GM06990 (cell line): ENCODE measurements around the gene TMEM88.
"Not testable (repeated sequence)": the region's sequence is repeated elsewhere in the genome, so short reads cannot be mapped to it uniquely, and the experiment has no call there.

ENCODE experiments used
- DNase-seq: peaks from one replicate; pipeline ENCODE4 v3.0.0-alpha.2; 2011; ENCODE audit not compliant: insufficient read length; ENCODE audit errors: extremely low read depth
- H3K27me3 ChIP-seq: replicated peaks from 2 replicates; pipeline ENCODE4 v1.6.0; 2011; ENCODE audit warnings: low read length; ENCODE audit not compliant: control insufficient read depth, insufficient read depth
- H3K36me3 ChIP-seq: 2 replicates; pipeline ENCODE4 v1.5.1; 2011; ENCODE audit warnings: low read length; ENCODE audit not compliant: control insufficient read depth, insufficient read depth
- H3K4me3 ChIP-seq: replicated peaks from 2 replicates; pipeline ENCODE4 v1.5.1; 2011; ENCODE audit warnings: low read depth, mild to moderate bottlenecking, control low read depth, low read length
- CTCF ChIP-seq: IDR thresholded peaks from 2 replicates; pipeline ENCODE4 v1.5.1; 2011; ENCODE audit warnings: low read length, control low read depth, mild to moderate bottlenecking, inconsistent platforms; ENCODE audit not compliant: insufficient read depth, poor library complexity, severe bottlenecking

TMEM88 gene

GRCh38 chr17:7854851-7855659 lies at the start of gene TMEM88:
TSS of gene TMEM88 (plus strand) at chr17:7855066. CDS start at chr17:7855075, 9 bp downstream.
- peak within 1 kb of the TSS; percentile 82 for H3K4me3 ChIP-seq
- no peak for DNase-seq
- H3K36me3 ChIP-seq: peaks cover 22% of the 10 kb centered on the region
- H3K27me3 ChIP-seq: no peaks in the 10 kb centered on the region
- no peak for TF ChIP-seq CTCF

GRCh38 chr17:7806587-7806986 lies 48.3 kb upstream of the TMEM88 start:
- no peak for TF ChIP-seq CTCF
- Histone ChIP-seq H3K36me3 (no peaks in the 10 kb centered on the region), H3K4me3 (no peak overlapping the region), H3K27me3 (no peaks in the 10 kb centered on the region; the same call in 1 of the 2 replicates)
- no peak for DNase-seq

GRCh38 chr17:7807206-7807605 lies 47.7 kb upstream of the TMEM88 start:
- no peaks in the 10 kb centered on the region; the same call in 1 of the 2 replicates for H3K27me3 ChIP-seq
- DNase-seq: no peak
- H3K36me3 ChIP-seq: no peaks in the 10 kb centered on the region
- H3K4me3 ChIP-seq: no peak overlapping the region
- no peak for TF ChIP-seq CTCF

GRCh38 chr17:7809086-7809790 lies 45.6 kb upstream of the TMEM88 start:
- H3K36me3 ChIP-seq: no peaks in the 10 kb centered on the region
- H3K4me3 ChIP-seq: no peak overlapping the region
- no peaks in the 10 kb centered on the region; the same call in 1 of the 2 replicates for H3K27me3 ChIP-seq
- no peak for DNase-seq
- no peak for TF ChIP-seq CTCF

GRCh38 chr17:7809791-7810343 lies 45.0 kb upstream of the TMEM88 start:
- H3K27me3 ChIP-seq, H3K4me3 ChIP-seq, H3K36me3 ChIP-seq, DNase-seq: not testable (repeated sequence)

- no peak for TF ChIP-seq CTCF
- H3K36me3 ChIP-seq: no peaks in the 10 kb centered on the region
- DNase-seq: no peak
- H3K27me3 ChIP-seq: no peaks in the 10 kb centered on the region
- H3K4me3 ChIP-seq: no peak overlapping the region
Measured at GRCh38 chr17:7811251-7811650, 43.6 kb upstream of the TMEM88 start.
